LHCN-M2 (cell line): ENCODE measurements around the gene TMEM125. TPM values are rescaled to one million over a fixed set of nuclear protein-coding genes. Genes with fewer than 3 reads are reported as not detected.

Source experiments
- DNase-seq: peaks from one replicate; pipeline ENCODE4 v3.0.0-alpha.2; 2012; ENCODE audit warnings: low read depth
- total RNA-seq: library from RNA; depleted of rRNA; stranded (reverse); fragments of >200 nt; gene quantifications from 2 replicates; pipeline ENCODE4 v1.2.3, GENCODE V29; 2014; rRNA removed

The TMEM125 gene
- total RNA-seq, 1 experiment from 2014 or later: not detected

GRCh38 chr1:43309405-43310025 lies 39.7 kb downstream of the TMEM125 start:
- no peak for DNase-seq

DNA sequence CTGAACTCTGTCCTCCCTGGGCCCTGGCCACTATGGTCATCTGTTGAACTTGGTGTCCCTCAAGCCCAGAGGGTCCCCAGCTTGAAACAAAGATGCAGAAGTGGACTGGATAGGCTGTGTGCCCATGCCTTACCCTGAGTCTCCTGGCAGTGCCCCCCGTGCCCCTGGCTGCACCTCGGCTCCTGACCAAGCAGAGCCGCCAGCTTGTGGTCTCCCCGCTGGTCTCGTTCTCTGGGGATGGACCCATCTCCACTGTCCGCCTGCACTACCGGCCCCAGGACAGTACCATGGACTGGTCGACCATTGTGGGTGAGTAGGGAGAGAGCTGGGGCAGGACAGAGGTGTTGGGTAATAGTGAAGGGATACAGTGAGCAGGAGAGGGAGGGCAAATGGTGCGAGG lies 41.7 kb downstream of the TMEM125 start:
- DNase-seq: no peak

DNA sequence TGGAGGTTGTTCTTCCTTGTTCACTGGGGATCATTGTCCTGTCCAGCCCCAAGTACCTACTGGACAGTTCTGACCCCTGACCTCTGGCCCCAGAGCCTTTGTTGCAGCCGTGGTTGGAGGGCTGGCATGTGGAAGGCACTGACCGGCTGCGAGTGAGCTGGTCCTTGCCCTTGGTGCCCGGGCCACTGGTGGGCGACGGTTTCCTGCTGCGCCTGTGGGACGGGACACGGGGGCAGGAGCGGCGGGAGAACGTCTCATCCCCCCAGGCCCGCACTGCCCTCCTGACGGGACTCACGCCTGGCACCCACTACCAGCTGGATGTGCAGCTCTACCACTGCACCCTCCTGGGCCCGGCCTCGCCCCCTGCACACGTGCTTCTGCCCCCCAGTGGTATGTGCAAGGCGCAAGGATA lies 42.4 kb downstream of the TMEM125 start:
- no peak for DNase-seq

DNA sequence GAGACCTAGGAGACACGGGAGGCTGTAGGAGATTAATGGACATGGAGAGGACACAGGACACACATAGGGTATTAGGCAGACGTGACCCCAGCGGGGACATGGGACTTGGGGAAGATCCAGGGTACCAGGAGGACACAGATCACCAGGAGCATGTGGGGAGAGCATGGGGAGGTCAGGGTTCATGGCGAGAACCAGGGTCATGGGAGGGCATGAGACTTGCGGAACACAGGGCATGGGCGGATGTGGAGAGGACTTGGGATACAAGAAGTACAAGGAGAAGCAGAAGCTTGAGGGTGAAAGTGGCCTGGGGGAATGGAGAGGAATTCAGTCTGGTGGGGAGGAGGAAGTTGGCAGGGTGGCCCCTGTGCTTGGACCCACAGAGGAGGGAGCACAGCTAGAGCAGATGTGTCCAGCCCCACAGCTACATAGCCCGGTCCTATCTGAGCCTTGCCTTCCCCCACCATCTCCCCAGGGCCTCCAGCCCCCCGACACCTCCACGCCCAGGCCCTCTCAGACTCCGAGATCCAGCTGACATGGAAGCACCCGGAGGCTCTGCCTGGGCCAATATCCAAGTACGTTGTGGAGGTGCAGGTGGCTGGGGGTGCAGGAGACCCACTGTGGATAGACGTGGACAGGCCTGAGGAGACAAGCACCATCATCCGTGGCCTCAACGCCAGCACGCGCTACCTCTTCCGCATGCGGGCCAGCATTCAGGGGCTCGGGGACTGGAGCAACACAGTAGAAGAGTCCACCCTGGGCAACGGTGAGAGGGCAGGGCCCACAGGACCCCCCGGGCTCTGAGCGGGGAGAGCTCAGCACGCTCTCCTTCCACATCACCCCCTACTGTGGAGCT lies 43.1 kb downstream of the TMEM125 start:
- no peak for DNase-seq

- DNase-seq: no peak
Measured at GRCh38 chr1:43313771-43314170, 44.0 kb downstream of the TMEM125 start.

GRCh38 chr1:43314233-43314632 lies 44.5 kb downstream of the TMEM125 start:
- no peak for DNase-seq

DNA sequence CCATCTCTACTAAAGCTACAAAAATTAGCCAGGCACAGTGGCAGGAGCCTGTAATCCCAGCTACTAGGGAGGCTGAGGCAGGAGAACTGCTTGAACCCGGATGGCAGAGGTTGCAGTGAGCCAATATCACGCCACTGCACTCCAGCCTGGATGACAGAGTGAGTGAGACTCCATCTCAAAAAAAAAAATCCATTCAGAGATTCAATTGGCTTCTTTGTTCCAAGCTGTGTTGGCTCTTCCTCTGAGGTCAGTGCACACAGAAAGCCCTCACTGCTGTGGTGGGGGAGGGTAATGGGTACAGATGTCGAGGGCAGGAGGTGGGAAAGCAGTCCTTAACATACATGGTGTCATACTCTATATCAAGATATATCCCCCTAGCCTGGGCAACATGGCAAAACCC lies 45.7 kb downstream of the TMEM125 start:
- no peak for DNase-seq

DNA sequence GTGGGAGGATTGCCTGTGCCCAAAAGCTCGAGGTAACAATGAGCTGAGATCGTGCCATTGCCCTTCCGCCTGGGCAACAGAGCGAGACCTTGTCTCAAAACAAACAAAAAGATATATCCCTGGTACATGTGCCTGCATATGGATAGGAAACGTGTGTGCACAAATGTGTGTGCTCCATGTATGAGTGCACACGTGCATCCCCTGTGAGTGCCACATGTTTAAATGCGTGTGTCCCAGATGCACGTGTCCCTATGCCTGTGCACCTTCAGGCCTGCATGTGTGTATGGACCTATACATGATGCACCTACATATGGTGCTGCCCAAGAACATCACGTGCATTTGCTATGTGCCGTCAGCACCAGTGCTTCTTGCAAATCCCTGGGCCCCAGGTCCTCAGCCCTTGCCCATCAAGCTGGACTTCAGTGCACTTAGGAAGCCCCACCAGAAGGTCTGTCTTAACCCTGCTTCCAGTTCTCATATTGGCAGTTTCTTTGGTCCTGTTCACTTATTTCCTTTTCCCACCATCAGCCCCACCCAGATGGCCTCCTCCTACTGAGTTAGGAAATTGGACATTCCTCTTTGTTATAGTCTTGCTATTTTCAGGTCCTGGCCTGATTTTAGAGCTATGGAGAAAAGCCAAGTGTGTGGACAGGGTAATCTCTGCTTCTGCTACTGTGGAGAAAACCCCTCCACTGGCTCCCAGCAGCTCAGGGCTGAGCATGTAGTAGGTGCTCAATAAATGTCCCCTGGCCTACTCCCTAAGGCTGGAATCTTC lies 46.4 kb downstream of the TMEM125 start:
- no peak for DNase-seq

GRCh38 chr1:43316738-43317520 lies 47.1 kb downstream of the TMEM125 start:
- no peak for DNase-seq

- no peak for DNase-seq
Measured at GRCh38 chr1:43317817-43318471, 48.2 kb downstream of the TMEM125 start.

- no peak for DNase-seq
Measured at GRCh38 chr1:43318831-43319230, 49.0 kb downstream of the TMEM125 start.

DNA sequence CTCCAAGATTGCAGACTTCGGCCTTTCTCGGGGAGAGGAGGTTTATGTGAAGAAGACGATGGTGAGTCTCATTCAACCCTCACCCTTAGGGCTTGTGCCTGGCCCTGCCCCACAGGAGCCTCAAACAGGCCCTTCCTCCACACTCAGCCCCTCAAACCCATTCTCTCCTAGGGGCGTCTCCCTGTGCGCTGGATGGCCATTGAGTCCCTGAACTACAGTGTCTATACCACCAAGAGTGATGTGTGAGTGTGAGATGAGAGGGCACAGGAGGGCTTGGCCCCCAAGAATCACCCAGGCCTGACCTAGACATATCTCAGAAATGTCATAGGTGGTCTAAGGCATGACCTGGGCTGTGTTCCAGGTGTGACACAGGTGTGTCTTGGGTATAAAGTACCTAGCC lies 49.5 kb downstream of the TMEM125 start:
- no peak for DNase-seq

- DNase-seq: no peak
Measured at GRCh38 chr1:43319766-43320165, 50.0 kb downstream of the TMEM125 start.

- no peak for DNase-seq
Measured at GRCh38 chr1:43321331-43321891, 51.6 kb downstream of the TMEM125 start.

DNA sequence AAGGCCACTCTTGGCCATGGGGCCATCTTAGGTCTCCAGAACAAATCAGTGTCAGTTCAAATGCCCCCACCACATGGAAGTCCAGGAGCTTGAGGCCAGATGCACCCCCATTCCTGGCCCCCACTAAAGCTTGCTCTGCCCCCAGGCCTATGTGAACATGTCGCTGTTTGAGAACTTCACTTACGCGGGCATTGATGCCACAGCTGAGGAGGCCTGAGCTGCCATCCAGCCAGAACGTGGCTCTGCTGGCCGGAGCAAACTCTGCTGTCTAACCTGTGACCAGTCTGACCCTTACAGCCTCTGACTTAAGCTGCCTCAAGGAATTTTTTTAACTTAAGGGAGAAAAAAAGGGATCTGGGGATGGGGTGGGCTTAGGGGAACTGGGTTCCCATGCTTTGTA lies 52.7 kb downstream of the TMEM125 start:
- DNase-seq: no peak

Other genes with a start within 250 kb of the TMEM125 start
- 111 and 122 TPM in 2 replicates for gene EBNA1BP2, start 97.7 kb upstream of the TMEM125 start, total RNA-seq
- gene CFAP57, start 97.7 kb upstream of the TMEM125 start, total RNA-seq: not detected in 2 replicates
- gene C1orf210, start 15.6 kb downstream of the TMEM125 start, total RNA-seq: not detected in 2 replicates
- 0.11 and 0.58 TPM in 2 replicates for gene TIE1, start 31.0 kb downstream of the TMEM125 start, total RNA-seq
- not detected in 2 replicates for gene MPL, start 67.8 kb downstream of the TMEM125 start, total RNA-seq
- 203 and 206 TPM in 2 replicates for gene CDC20, start 89.0 kb downstream of the TMEM125 start, total RNA-seq
- 84.8 and 88.4 TPM in 2 replicates for gene ELOVL1, start 98.0 kb downstream of the TMEM125 start, total RNA-seq
- 31.5 and 31.7 TPM in 2 replicates for gene MED8, start 119.8 kb downstream of the TMEM125 start, total RNA-seq
- gene SZT2, start 119.9 kb downstream of the TMEM125 start, total RNA-seq: 12.0 and 14.4 TPM in 2 replicates
- 32.8 and 32.9 TPM in 2 replicates for gene HYI, start 183.9 kb downstream of the TMEM125 start, total RNA-seq